Brain pericyte (primary cell): ENCODE data around the gene CERS1.

Experiments used
- DNase-seq: peaks from one replicate; pipeline ENCODE4 v3.0.0-alpha.2; 2012; ENCODE audit warnings: low read depth, low spot score

The CERS1 gene

GRCh38 chr19:18898607-18899408, 2.9 kb upstream of the CERS1 start:
- no peak for DNase-seq

- DNase-seq, result no peak
Measured at GRCh38 chr19:18898081-18898606, 2.2 kb upstream of the CERS1 start.

GRCh38 chr19:18897094-18898029, 1.4 kb upstream of the CERS1 start:
- no peak for DNase-seq

- no peak for DNase-seq
Measured at GRCh38 chr19:18896421-18896841, 473 bp upstream of the CERS1 start.

DNA sequence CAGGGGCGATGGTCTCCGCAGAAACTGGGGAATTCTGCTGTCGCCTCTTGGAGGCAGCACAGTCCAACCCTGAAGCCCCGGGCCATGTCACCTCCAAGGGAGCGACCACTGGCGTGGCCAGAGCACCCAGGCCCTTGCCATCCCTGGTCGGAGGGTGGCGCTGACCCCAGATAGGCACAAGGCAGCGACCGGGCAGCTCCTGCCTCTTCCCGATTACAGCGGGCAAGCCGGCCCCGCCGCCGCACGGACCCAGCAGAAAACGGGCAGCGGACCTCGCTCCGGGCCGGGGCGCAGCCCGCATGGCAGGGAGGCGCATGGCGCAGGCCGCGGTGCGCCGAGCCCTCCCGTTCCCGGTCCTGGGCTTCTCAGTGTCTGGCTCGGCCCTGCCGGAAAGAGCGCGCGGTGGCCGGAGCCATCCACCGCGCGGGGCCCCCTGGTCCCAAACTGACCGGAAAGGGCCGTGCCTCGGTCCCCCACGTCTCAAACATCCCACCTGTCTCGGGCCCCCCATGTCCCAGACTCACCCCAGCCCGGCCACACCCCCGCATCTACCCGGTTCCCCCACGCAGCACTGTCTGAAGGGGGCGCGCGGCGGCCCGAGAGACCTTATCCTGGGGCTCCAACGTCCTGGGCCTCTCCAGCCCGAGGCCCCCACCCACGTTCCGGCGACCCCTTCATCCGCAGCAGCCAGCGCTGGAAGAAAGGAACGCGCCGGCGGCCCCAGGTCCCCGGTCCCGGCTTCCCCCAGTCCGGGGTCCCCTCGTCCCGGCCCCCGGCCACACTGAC, 727 bp downstream of the CERS1 start:
- DNase-seq, result no peak

- DNase-seq, result no peak
Measured at GRCh38 chr19:18894254-18895037, 1.5 kb downstream of the CERS1 start.

DNA sequence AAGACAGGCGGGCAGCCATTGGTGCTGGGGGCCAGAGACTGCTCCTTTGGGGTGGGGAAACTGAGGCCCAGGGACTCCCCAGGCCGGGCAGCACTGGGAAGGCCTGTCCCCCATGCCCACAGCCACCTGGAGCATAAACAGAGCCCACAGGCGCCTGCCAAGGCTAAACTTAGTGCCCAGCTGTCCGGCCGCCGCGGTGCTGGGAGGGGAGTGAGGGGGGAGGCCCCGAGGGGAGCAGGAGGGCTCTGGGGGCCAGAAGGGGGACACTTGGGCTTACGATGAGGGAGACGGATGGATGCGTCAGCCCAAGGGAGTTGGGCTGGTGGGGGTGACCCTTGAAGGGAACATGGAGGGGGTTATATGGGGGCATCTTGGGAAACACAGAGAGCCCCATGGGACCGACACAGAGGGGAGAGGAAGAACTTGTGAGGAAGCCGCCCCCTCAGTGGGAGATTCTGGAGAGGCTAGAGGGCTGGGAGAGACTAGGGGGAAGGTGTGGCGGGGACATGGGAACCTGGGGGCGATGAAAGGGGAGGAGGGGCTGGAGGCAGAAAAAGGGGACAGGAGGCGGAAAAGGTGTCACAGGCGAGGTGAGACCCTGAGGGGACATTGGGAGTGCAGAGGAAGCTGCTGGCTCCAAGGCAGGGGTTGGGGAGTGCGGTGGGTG, 2.2 kb downstream of the CERS1 start:
- DNase-seq, result no peak

DNA sequence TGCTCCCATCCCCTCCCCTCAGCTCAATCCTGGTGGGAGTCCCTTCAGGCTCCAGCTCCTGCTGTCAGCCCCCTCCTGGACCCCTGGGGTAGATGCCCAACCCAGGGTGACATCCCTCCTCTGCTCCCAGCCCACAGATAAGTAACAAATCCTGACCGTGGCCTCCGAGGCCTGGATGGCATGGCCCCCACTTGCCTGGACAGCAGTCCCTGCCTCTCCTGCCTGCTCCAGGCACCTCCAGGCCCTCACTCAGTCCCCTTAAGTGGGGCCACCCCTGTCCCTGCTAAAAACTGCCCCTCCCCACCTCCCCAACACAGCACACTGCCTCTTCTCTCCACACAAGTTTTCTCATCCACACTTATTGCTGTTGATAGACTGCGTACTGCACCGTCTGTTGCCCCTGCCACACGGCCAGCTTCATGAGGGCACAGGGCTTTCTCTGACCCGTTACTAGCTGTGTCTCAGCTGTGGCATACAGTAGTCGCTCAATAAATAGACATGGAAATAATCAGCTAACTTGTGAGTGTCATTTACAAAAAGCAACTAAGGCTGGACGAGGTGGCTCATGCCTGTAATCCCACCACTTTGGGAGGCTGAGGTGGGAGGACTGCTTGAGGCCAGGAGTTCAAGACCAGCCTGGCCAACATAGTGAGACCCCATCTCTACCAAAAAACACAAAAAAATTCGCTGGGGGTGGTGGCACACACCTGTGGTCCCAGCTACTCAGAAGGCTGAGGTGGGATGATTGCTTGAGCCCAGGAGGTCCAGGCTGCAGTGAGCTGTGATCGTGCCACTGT, 5.8 kb downstream of the CERS1 start:
- DNase-seq, result no peak

GRCh38 chr19:18886972-18887371, 9.0 kb downstream of the CERS1 start:
- no peak for DNase-seq

DNA sequence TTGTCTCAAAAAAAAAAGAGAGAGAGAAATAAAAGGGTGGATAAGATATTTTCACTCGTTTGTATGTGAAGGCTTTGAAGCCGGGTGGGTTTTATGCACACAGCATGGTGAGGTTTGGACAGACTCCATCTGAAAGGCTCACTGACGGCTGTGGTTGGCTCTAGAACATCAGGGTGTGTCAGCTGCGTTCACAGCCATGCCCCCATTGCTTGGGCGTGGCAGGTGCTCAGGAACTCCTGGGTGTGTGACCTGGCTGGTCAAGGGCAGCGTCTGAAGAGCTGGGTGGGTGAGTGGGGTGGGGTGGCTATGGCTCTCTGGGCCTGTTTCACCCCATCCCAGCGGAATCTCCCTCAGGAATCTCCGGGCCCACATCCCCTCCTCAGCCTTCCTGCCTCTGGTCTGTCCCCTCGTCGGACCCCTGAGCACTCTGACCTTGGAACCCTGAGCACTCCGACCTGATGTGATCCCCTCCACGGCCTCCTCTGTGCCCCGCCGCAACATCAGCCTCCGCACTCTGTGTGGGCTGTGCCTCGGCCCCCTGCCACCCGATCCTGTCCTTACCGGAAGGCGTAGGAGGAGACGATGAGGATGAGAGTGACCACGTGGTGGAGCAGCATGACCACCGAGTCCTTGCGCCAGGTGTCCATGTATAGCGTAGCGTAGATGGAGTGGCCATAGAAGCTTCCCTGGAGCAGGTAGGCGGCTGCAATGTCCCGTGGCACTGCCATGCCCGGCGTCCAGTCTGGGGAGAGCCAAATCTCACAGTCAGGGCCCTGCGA, 12.2 kb downstream of the CERS1 start:
- no peak for DNase-seq

DNA sequence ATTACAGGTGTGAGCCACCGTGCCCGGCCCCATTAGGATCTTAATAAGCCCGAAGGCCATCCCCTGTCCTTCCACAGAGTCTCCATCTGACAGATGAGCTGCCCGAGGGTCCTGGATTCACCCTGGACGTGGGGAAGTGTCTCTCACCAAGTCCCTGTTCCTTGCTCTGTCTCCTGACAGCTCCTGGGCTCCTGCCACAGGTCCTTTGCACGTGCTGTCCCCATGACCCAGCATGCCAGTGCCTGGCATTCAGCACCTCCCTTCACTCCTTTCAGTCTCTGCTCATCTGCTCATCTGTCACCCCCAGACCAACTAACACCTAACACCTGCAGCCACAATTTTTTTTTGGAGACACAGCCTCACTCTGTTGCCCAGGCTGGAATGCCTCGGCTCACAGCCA, 14.5 kb downstream of the CERS1 start:
- DNase-seq, result no peak

GRCh38 chr19:18879579-18880373, 16.2 kb downstream of the CERS1 start:
- DNase-seq, result no peak

- no peak for DNase-seq
Measured at GRCh38 chr19:18878858-18879578, 16.9 kb downstream of the CERS1 start.

DNA sequence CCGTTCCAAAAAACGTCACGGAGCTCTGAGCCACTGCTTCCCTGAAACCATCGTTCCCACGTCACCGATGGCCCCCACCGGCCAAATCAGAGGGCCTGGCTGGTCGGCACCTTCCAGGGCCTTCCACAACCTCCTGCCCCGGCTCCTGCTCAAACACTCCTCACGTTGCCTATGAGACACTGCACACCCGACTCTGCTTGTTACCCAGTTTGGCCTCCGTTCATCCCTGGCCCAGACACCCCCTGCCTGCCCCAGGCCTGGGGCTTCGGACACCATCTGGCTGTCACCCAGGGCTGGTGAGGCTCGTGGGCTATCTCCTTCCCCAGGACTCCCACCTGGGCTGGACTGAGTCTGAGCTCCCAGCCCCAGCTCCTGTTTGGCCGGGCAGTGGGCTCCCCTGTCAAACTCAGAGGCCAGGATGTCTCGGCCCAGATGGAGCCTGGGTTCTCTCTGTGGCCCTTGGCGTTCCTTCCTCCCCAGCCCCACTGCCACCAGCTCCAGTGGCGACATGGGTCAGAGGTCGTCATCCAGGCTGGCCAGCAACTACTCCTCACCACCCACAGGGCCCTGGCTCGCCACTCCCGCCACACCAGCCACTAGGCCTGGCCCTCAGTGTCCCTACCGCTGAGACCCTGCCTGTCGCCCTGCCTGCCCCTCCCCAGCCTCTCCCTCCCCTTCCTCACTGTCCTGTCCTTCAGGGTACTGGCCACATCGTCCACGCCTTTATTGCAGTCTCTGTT, 17.7 kb downstream of the CERS1 start:
- no peak for DNase-seq

- DNase-seq, result no peak
Measured at GRCh38 chr19:18876865-18877264, 19.1 kb downstream of the CERS1 start.

- DNase-seq, result no peak
Measured at GRCh38 chr19:18875726-18876125, 20.2 kb downstream of the CERS1 start.
